Keratinocyte (primary cell): ENCODE results near the gene PDE8A.

ENCODE experiments used
- CTCF ChIP-seq, 3 experiments: IDR thresholded peaks in 1 of 3; conservative IDR thresholded peaks in 1 of 3; optimal IDR thresholded peaks in 1 of 3; 2 replicates in 2 of 3; 3 replicates in 1 of 3; pipeline versions ENCODE3 to v1.5.1; 2011; ENCODE audit warnings: low read length in 3 of 3, mild to moderate bottlenecking in 3 of 3, moderate library complexity in 2 of 3, control low read depth in 1 of 3, inconsistent platforms in 1 of 3; ENCODE audit not compliant: insufficient read depth in 2 of 3; ENCODE audit errors: extremely low read depth in 1 of 3
- EZH2 ChIP-seq: IDR thresholded peaks from one replicate; pipeline ENCODE4 v1.6.1; 2012; ENCODE audit warnings: inconsistent platforms, mild to moderate bottlenecking, low read length, moderate library complexity

GRCh38 chr15:84956199-84956598, 25.5 kb upstream of the PDE8A start:
- TF ChIP-seq CTCF (optimal IDR thresholded peaks at IDR 0.05 in 1 of 3, IDR thresholded peaks at IDR 0.05 in 1 of 3, conservative IDR thresholded peaks at IDR 0.05 in 1 of 3; ENCODE audit: extremely low read depth in 1 of 3, insufficient read depth in 2 of 3, low read length in 3 of 3) (no peak), EZH2 (no peak)
